Fibroblast of skin of right biceps (primary cell): ENCODE results near the gene OR3A1.
"Not testable (repeated sequence)": the region's sequence is repeated elsewhere in the genome, so short reads cannot be mapped to it uniquely, and the experiment has no call there.

Source experiments
- DNase-seq: peaks from one replicate; pipeline ENCODE4 v3.0.0-alpha.2; 2013

The OR3A1 gene, protein sequence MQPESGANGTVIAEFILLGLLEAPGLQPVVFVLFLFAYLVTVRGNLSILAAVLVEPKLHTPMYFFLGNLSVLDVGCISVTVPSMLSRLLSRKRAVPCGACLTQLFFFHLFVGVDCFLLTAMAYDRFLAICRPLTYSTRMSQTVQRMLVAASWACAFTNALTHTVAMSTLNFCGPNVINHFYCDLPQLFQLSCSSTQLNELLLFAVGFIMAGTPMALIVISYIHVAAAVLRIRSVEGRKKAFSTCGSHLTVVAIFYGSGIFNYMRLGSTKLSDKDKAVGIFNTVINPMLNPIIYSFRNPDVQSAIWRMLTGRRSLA

GRCh38 chr17:3298260-3298659 lies at the start of gene OR3A1:
OR3A1 (minus strand) TSS chr17:3298360; CDS start chr17:3292582, 5,778 bp downstream.
- DNase-seq, result no peak

- not testable (repeated sequence) for DNase-seq
Observed at GRCh38 chr17:3342782-3343181, 44.6 kb upstream of the OR3A1 start.

DNA sequence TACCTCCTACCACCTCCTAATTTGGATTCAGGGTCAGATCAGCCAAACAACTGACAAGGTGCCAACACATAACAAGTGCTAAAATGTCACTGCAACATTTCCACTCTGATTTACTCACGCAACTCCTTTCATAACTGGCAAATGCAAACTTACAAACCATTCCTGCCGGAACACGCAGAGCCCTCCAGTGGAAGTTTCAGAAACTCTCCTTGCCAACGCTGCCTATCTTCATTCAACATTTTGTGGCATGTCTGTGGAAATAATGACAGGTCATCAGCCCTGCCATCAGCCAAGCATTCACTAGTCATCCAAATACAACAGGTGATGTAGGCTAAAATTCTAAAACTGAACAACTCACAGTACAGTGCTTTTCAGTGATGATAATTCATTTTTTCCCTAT lies 37.7 kb upstream of the OR3A1 start:
- no peak for DNase-seq

DNA sequence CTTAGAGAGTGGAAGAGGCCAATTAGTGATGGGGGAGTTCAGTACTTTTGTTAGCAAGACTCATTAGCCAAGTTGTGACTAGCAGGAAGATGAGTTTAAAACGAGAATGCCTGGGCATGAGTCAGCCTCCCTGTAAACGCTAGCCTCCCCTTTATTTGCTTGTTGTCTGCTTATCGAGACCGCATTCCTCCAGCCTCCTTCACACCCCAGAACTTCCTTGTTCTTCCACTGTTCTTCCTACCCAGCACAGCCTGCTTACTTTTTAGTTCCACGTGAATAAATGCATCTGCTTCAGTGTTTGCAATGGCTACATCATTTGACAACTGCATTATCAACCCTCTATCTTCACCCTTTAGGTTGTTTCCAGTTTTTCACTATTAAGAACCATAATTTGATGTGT lies 20.2 kb upstream of the OR3A1 start:
- no peak for DNase-seq

DNA sequence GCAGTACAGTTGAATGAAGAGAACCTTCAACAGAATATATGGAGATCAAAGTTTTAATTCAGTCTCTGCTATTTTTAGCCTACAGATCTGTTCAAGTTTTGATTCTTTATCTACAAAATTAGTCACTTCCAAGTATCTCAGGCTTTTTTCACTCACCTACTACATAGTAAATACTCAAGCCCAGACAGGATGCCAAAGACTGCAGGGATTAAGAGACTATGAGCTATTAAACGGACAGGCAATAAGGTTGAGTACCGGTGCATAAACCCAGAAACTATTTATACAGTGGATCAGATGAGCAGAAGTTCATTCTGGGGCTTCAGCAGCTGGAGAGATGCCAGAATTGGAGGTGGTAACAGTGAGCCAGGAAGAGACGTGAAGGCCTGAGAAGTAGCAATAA lies 18.7 kb upstream of the OR3A1 start:
- DNase-seq, result no peak

DNA sequence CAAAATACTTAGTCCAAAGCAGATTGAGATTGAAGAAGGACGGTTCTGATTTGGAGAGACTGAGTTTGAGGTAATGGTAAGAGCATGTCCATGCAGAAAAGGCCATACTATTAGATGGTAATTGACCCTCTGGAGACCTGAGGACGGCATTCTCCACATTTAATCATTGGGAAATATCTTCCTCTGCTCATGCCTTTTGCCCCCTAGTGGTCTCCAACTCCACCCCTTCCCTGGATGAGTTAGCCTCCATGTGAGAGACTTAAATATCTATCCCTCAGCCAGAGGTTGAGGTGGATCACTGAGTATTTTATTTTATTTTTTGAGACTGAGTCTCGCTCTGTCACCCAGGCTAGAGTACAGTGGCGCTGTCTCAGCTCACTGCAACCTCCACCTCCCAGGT lies 10.4 kb upstream of the OR3A1 start:
- no peak for DNase-seq

GRCh38 chr17:3295632-3296031 lies 2.5 kb downstream of the OR3A1 start:
- no peak for DNase-seq

DNA sequence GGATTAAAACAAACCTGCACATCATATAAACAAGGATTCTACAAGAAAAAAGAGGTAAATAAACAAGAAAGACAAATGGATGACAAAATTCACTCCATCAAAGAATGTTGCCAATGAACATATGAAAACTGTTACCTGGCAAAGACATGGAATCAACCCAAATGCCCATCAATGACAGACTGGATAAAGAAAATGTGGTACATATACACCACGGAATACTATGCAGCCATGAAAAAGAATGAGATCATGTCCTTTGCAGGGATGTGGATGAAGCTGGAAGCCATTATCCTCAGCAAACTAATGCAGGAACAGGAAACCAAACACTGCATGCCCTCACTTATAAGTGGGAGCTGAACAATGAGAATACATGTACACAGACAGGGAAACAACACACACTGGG lies 4.6 kb downstream of the OR3A1 start:
- DNase-seq, result not testable (repeated sequence)

- no peak for DNase-seq
Observed at GRCh38 chr17:3282901-3283300, 15.3 kb downstream of the OR3A1 start.

GRCh38 chr17:3276126-3276525 lies 22.0 kb downstream of the OR3A1 start:
- no peak for DNase-seq

GRCh38 chr17:3271072-3271848 lies 26.9 kb downstream of the OR3A1 start:
- no peak for DNase-seq

DNA sequence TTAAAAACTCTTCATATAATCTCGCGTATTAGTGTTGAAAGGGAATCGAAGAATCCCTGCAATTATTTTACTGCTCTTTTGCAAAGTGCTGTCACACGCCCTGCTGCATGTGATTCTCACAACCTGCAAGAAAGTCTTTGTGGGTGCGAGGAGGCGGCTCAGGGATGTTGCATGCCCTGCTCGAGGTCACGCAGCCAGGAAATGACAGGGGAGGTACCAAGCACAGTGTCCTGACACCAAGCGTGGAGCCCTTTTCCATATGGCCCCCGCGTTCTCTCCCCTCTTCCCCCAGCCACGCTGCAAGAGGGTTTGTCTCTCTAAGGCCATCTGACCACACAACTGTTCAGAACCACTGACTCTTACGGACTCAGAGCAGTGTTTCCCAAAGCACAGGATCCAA lies 37.6 kb downstream of the OR3A1 start:
- no peak for DNase-seq

- no peak for DNase-seq
Observed at GRCh38 chr17:3260163-3260562, 38.0 kb downstream of the OR3A1 start.

DNA sequence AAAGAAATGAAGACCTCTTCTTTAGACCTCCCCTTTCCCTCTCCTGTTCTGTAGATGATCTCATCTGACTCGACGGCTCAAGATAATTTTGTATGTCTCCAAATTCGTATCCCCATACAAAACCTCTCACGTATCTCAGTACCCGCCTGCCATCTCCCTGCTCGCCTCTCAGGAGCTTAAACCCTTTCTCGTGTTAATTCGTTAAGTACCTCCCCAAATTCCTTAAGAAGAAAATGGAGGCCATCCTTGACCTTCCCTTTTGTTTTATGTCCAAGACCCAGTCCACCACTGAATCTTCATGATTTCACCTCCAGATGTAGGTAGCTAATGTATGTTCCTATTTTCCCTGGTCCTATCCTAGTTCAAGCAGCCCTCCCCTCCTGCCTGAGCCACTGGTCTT lies 41.6 kb downstream of the OR3A1 start:
- no peak for DNase-seq

- not testable (repeated sequence) for DNase-seq
Observed at GRCh38 chr17:3249013-3249412, 49.1 kb downstream of the OR3A1 start.

- DNase-seq, result not testable (repeated sequence)
Observed at GRCh38 chr17:3244841-3245240, 53.3 kb downstream of the OR3A1 start.

- not testable (repeated sequence) for DNase-seq
Observed at GRCh38 chr17:3241044-3241443, 57.1 kb downstream of the OR3A1 start.
